Suppressor macrophage treated with lipopolysaccharide for 1 hour (primary cell): ENCODE data around the gene RSRC1.
"Not testable (repeated sequence)": the region's sequence is repeated elsewhere in the genome, so short reads cannot be mapped to it uniquely, and the experiment has no call there.

Experiments used
- DNase-seq, 3 donors: peaks; one replicate each; pipeline ENCODE4 v3.0.0-alpha.2; 2020 to 2022

The RSRC1 gene

DNA sequence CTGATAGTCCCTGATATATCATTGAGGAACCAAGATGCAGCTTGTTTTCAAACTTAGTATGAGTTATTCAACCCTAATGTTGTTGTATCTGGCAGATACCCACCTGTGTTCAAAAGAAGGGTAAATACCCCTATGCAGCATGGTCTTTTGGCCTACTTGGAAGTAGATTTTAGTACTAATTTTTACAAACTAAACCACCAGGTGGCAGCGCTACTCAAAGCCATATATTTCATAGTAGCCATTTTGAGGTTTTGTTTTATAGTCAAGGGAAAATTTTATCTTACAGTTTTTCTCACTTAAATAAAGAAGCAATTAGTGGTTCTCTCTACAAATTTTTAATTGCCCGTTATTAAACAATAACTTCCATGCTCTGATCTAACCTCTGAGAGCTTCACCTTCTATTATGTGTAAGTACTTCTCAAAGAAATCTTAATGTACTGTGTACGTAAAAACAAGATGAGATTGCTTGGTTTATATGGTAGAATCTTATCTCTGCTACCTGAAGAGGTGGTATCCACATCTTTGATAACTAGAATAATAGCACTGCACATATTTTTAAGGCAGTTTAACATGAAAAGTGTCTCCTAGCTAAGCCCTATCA lies 429.6 kb downstream of the RSRC1 start:
- DNase-seq = peak; percentile 67 to 75 (median 73)

DNA sequence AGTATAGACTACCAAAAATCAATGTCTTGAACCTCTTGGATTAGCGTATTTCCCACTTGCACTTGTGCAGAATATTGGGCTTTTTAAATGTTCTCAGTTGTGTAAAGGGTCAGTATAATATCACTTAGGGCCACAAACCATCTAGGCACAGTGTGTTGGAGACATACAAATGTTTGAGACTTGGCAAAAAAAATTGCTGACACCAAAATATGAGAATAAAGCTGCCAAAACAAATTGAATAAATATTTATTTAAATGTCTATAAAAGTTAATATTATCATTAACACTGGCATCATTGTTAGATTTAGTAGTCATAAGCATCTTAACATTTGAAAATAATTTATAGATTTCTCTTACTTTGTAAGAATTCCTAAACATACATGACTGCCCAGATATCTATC lies 430.2 kb downstream of the RSRC1 start:
- DNase-seq = no peak

DNA sequence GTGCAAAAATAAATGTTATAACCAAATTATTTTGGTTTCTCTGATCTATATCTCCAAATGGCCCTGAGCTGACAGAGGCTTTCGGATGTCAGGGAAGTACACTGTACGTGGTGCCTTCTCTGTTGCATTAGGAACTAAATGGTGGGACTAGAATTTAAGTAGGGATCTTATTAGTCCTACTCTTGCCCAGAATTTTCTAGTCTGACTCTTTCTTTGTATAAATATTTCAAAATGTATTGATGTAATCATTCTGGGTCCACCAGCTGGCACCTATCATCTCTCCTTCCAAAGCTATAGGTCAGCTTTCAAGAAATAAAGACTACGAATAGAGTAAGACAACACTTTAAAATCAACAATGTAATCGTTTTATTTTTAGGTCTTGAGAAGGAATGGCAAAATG lies 438.8 kb downstream of the RSRC1 start:
- no peak for DNase-seq

DNA sequence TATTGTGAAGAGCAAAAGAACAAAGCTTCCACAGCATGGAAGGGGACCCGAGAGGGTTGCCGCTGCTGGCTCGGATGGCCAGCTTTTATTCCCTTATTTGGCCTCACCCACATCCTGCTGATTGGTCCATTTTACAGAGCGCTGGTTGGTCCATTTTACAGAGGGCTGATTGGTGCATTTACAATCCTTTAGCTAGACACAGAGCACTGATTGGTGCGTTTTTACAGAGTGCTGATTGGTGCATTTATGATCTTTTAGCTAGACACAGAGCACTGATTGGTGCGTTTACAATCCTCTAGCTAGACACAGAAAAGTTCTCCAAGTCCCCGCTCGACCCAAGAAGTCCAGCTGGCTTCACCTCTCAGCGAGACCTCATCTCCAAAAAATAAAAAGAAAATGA lies 440.0 kb downstream of the RSRC1 start:
- not testable (repeated sequence) for DNase-seq

DNA sequence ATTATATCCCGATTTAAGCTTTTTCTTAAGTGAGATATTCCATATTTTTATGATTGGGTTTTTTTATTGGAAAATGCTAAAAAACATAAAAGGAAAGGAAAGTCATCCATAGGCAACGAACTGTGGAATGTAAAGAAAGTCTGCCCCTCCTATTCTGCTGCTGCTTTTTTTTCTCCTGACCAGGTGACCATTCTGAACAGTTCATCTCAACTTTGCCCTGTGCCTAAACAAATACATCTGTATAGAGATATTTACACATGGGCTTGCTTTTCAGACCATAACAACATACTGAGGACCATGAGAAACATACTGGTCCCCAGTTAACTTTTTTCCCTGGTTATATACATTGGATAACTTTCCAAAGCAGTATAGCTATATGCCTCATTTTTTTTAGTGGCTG lies 442.2 kb downstream of the RSRC1 start:
- no peak for DNase-seq

DNA sequence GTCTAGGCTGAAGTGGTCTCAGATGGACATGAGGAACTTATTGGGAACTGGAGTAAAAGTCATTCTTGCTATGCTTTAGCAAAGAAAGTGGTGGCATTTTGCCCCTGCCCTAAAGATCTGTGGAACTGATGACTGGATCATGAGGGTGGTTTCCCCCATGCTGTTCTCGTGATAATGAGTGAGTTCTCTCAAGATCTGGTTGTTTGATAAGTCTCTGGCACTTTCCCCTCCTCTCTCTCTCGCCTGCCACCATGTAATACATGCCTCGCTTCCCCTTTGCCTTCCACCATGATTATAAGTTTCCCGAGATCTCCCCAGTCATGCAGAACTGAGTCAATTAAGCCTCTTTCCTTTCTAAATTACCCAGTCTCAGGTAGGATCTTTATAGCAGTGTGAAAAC lies 449.6 kb downstream of the RSRC1 start:
- DNase-seq = no peak

DNA sequence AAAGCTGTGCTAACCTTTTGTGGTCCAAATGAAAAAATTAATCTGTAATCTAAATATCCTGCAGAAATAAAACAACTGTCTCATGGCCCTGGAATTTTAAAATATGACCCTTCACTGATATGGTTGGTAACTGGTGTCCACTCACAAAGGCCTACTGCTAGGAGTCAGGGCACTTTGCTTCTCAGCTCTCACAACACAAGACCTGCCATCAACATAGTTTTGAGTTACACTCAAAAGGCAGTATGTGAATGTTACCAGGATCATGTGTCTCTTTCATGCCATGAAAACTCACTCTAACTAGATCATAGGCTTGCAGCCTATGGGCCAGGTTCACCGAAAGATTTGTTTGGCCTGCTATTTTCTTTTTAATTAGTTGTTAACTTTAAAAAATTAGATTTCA lies 451.1 kb downstream of the RSRC1 start:
- DNase-seq = no peak

DNA sequence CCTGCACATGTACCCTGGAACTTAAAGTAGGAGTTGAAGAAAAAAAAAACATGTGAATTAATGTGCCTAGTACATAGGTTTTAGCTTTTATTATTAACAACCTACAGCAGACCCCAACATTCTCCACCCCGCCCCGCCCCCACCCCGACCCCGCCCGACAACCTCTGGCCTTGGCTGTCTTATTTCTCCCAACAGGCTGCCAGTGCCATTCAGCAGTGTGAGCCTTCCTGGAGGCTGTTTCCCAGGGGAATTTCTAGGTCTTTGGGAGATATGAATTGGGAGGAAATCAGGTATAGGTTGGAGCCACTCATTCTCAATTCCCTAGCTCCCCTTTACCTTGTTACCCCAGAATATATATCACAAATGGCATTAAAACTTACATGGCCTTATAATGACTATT lies 452.8 kb downstream of the RSRC1 start:
- DNase-seq = no peak

DNA sequence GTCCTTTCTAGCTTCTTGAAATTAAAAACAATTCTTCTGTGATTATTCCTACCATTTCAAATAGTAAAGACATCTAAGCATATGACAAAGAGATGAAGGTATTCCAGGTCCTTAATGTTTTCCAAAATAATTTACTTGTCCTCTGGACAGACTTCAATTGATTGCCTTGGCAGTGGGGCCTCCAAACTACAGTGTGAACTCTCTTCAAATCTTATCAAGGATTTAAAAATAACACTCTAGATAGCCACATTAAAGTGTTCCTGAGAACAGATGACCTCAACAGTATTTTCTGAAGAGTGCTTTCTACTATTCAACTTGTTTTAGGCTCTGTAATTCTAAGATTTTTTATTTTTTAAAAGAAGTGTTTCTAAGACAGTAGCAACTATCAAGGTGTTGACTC lies 453.2 kb downstream of the RSRC1 start:
- DNase-seq = no peak

DNA sequence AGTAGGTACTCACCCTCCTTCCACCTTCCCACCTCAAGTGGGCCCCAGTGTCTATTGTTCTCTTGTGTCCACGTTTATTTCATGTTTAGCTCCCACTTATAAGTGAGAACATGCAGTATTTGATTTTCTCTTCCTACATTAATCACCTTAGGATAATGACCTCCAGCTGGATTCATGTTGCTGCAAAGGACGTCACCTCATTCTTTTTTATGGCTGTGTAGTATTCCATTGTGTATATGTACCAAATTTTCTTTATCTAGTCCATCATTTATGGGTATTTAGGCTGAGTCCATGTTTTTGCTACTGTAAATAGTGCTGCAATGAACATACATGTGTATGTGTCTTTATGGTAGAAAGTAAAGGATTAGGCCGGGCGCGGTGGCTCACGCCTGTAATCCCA lies 455.2 kb downstream of the RSRC1 start:
- DNase-seq = no peak

DNA sequence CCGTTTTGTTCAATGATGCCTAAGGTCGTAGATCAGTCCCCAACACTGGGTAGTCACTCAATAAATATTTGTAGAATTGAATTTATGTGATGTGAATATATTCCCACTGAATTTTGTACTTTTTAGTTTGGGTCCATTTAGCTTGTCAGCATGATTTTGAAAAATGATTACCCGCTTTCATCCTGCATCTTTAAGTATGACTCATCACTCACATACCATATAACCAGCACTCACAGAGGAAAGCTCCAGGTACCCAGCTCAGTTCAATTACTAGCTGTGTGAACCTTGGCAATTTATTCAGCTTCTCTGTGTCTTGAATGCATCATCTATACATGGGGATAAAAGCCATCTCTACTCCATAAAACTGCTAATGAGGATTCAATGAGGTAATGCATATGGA lies 458.9 kb downstream of the RSRC1 start:
- DNase-seq = no peak

DNA sequence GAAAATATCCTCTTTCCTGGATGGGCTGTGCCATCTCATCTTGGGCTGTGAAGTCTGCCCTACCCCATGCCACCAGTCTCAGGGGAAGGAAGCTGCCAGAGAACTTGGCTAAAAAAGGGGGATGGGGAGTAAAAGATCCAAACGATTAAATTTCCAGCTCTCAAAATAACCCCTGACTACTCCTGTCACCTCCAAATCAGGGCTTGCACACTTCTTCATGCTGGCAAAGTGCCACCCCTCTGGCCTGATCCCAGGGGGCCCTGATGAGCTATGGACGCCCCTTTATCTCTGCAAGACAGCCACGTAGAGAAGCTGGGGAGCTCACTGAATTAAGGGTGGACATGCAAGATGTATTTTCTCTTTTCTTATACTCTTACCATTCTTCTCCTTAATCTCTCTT lies 459.9 kb downstream of the RSRC1 start:
- no peak for DNase-seq

DNA sequence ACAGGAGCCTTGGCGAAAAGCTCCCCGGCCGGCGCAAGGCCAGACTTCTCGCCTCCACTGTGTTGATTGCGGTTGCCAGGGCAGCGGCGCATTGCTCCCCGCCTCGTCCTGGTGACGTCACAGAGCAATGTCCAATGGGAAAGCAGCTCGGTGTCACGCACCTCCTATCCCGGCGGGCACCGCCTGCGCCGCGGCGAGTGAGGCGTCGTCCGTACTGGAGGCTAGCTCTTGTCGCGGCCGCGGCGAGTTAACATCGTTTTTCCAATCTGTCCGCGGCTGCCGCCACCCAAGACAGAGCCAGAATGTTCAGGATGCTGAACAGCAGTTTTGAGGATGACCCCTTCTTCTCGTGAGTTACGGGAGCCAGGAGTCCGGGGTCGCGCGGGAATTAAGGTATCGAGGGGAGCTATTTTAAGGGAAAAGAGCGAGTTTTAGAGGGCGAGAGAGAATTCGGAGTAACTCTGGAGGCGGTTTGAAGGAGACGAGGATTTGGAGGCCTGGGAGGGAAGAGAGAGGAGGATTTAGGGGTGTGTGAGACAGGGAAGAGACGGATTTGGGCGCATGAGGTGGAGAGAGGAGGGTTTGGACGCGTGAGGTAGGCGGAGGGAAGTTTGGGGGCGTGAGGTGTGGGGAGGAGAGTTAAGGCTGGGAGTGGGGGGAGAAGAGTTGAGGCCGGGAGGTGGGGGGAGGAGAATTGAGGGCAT lies 461.3 kb downstream of the RSRC1 start, which contains the start of gene MLF1:
Gene MLF1, plus strand, starts transcription at position 196 of the 704 bp plus-strand sequence. Its CDS starts 107 bp downstream, at position 303.
- DNase-seq = peak; percentile 93 to 96 (median 94)

DNA sequence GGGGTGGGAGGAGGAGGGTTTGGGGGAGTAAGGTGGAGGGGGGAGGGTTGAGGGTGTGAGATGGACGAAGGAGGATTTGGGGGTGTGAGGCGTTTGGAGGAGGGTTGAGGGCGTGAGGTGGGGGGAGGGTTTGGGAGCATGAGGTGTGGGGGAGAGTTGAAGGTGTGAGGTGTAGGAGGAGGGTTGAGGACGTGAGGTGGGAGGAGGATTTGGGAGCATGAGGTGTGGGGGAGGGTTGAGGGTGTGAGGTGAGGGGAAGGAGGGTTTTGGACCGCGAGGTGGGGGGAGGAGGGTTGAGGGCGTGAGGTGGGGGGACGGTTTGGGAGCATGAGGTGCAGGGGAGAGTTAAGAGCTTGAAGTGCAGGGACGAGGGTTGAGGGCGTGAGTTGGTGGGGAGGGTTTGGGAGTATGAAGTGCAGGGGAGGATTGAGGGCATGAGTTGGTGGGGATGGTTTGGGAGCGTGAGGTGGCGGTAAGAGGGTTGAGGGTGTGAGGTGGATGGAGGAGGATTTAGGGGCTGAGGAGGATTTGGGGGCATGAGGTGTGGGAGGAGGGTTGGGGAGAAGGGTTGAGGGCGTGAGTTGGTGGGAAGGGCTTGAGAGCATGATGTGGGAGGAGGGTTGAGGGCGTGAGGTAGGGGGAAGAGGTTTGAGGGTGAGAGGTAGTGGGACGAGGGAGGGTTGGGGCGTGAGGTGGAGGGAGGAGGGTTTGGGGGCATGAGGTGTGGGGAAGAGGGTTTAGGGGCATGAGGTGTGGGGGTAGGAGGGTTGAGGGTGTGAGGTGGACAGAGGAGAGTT lies 462.3 kb downstream of the RSRC1 start:
- DNase-seq = no peak

DNA sequence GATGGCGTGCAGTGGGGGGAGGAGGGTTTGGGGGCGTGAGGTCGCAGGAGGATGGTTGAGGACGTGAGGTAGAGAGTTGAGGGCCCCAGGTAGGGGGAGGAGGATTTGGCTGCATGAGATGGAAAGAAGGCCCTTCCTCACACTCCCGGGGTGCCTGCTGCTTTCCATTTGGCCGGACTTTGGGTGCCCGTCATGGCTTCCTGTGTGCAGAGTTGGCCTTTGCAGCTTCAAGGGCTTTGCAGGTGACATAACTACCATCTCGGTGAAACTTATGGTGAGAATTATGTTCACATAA lies 462.8 kb downstream of the RSRC1 start:
- DNase-seq = no peak

DNA sequence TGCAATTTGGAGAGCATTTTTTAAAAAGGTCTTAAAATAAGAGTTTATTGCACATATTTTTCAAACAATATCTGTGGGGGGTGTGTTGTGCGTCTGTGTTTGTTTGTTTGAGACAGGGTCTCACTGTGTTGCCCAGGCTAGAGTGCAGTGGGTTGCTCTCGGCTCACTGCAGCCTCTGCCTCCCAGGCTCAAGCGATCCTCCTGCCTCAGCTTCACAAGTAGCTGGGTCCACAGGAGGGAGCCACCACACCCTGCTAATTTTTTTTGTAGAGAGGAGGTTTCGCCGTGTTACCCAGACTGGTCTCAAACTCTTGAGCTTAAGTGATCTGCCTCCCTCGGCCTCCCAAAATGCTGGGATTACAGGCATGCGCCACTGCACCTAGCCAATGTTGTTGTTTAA lies 463.8 kb downstream of the RSRC1 start:
- DNase-seq = no peak

DNA sequence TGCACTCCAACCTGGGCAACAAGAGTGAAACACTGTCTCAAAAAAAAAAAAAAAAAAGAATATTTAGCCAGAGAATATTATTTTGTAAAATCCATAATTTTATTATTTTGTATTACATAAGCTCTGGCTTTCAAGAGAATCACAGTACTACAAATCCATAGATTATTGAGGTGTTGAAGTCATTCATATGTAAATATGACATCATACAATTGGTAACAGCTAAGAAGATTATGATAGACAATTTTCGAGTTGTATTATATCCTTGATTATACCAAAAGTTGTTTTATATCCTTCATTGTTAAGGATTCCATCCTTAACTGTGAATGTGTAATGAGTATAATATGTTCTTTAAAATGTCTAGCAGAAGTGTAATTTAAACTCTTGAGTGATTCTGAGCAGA lies 464.8 kb downstream of the RSRC1 start:
- no peak for DNase-seq

DNA sequence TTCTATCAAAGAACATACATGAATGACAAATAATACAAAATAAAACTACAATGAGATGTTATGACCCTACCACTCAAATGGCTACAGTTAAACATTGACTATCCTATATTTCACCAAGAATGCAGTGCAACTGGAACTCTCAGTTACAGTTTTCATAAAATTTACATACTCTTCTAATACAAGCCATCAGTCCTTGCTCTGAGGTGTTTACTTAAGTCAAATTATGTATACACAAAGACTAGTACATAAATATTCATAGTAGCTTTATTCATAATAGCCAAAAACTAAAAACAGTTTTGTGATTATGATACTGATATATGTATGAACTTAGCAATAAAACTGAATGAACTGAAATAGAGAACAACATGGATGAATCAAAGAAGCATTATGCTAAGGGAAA lies 480.3 kb downstream of the RSRC1 start:
- no peak for DNase-seq
